T1000 (cell line): Measurements from ENCODE around the gene ESPNL.
"Not testable (repeated sequence)": the region's sequence is repeated elsewhere in the genome, so short reads cannot be mapped to it uniquely, and the experiment has no call there.

ENCODE experiments used
- DNase-seq: peaks from one replicate; lab custom pipeline; 2025; ENCODE audit warnings: mixed read lengths; lab: John Stamatoyannopoulos, UW

The ESPNL gene

GRCh38 chr2:238115709-238116108, 15.6 kb downstream of the ESPNL start:
- DNase-seq = not testable (repeated sequence)

- DNase-seq = no peak
These were observed 16.4 kb downstream of the ESPNL start for GRCh38 chr2:238116298-238117198.

GRCh38 chr2:238117199-238118154, 17.3 kb downstream of the ESPNL start:
- no peak for DNase-seq

- DNase-seq = no peak
These were observed 19.8 kb downstream of the ESPNL start for GRCh38 chr2:238119756-238120462.

- no peak for DNase-seq
These were observed 20.5 kb downstream of the ESPNL start for GRCh38 chr2:238120463-238121298.

GRCh38 chr2:238121511-238122286, 21.6 kb downstream of the ESPNL start:
- DNase-seq = no peak

- no peak for DNase-seq
These were observed 22.4 kb downstream of the ESPNL start for GRCh38 chr2:238122287-238123217.

GRCh38 chr2:238123218-238123971, 23.3 kb downstream of the ESPNL start:
- DNase-seq = no peak

- DNase-seq = no peak
These were observed 23.9 kb downstream of the ESPNL start for GRCh38 chr2:238123991-238124470.

GRCh38 chr2:238124488-238125126, 24.5 kb downstream of the ESPNL start:
- DNase-seq = no peak

- DNase-seq = no peak
These were observed 25.2 kb downstream of the ESPNL start for GRCh38 chr2:238125127-238125885.

- no peak for DNase-seq
These were observed 26.2 kb downstream of the ESPNL start for GRCh38 chr2:238126338-238126737.

- no peak for DNase-seq
These were observed 26.6 kb downstream of the ESPNL start for GRCh38 chr2:238126775-238127164.

- no peak for DNase-seq
These were observed 27.3 kb downstream of the ESPNL start for GRCh38 chr2:238127165-238128060.

GRCh38 chr2:238128061-238128440, 27.9 kb downstream of the ESPNL start:
- no peak for DNase-seq

- DNase-seq = no peak
These were observed 28.4 kb downstream of the ESPNL start for GRCh38 chr2:238128534-238129001.
